A549 (cell line): ENCODE results near the gene TMEM167A. TPM values are rescaled to one million over a fixed set of nuclear protein-coding genes. Genes with fewer than 3 reads are reported as not detected.

ENCODE experiments used
- ATAC-seq, 2 experiments: fragments of 200-7000 bp in 1 of 2; fragments of >200 bp in 1 of 2; cut with Nextera tagmentation in 1 of 2; cut with Tn5 transposase in 1 of 2; 3 replicates each; pipeline versions ENCODE4 v1.8.0 to v1.9.1; 2018 to 2020; ENCODE audit warnings: mild to moderate bottlenecking in 1 of 2, moderate library complexity in 1 of 2
- CTCF ChIA-PET: fragments of 300-600 bp; sonication (Branson Sonifier 250); formaldehyde crosslinking; extraction: SDS; loops from one replicate; lab custom pipeline; 2021; ENCODE audit warnings: antibody characterized with exemption, inconsistent platforms; lab: Yijun Ruan, JAX
- POLR2A ChIA-PET: fragments of 350-600 bp; formaldehyde crosslinking; extraction: SDS; loops from one replicate; lab custom pipeline; 2021; ENCODE audit warnings: antibody characterized with exemption, inconsistent platforms; lab: Yijun Ruan, JAX
- DNase-seq, 2 experiments: peaks; one replicate each; pipeline versions ENCODE4 v3.0.0 to v3.0.0-alpha.2; 2011 to 2016; ENCODE audit warnings: low read depth in 1 of 2, low spot score in 1 of 2
- FAIRE-seq: peaks from 2 replicates; lab custom pipeline; 2011; peaks lifted over from hg19 to GRCh38; lab: Jason Lieb, UNC
- H3K27ac ChIP-seq, 2 experiments: fragments of >200 bp; sonication (Bioruptor Twin); formaldehyde crosslinking; 3 replicates each; pipeline ENCODE4 v1.5.1; 2016 to 2017
- H3K4me1 ChIP-seq: fragments of >200 bp; sonication (Bioruptor Twin); formaldehyde crosslinking; 3 replicates; pipeline ENCODE4 v1.6.1; 2016
- H3K4me2 ChIP-seq: fragments of >200 bp; sonication (Bioruptor Twin); formaldehyde crosslinking; 3 replicates; pipeline ENCODE4 v1.6.1; 2016
- H3K4me3 ChIP-seq: fragments of >200 bp; sonication (Bioruptor Twin); formaldehyde crosslinking; 3 replicates; pipeline ENCODE4 v1.5.1; 2016
- H3K9me3 ChIP-seq: fragments of >200 bp; sonication (Bioruptor Twin); formaldehyde crosslinking; 3 replicates; pipeline ENCODE4 v1.6.1; 2016
- CBX2 ChIP-seq: fragments of 200-600 bp; sonication (generic); IDR thresholded peaks from 2 replicates; pipeline ENCODE4 v1.6.1; 2016; ENCODE audit warnings: low read depth, mild to moderate bottlenecking, borderline replicate concordance
- CBX8 ChIP-seq: fragments of 200-600 bp; sonication (generic); IDR thresholded peaks from 2 replicates; pipeline ENCODE4 v1.6.1; 2016
- CHD2 ChIP-seq: fragments of 150-350 bp; IDR thresholded peaks from 2 replicates; pipeline ENCODE4 v1.6.1; 2014; ENCODE audit warnings: low read length; ENCODE audit not compliant: partially characterized antibody
- EHF ChIP-seq: fragments of 250-450 bp; sonication (Bioruptor Pico); IDR thresholded peaks from 2 replicates; pipeline ENCODE4 v1.5.0; 2020; ENCODE audit warnings: mild to moderate bottlenecking
- EHMT2 ChIP-seq: fragments of 200-600 bp; sonication (generic); IDR thresholded peaks from 2 replicates; pipeline ENCODE4 v1.6.1; 2016; ENCODE audit warnings: antibody characterized with exemption, low read depth, mild to moderate bottlenecking, moderate library complexity
- EP300 ChIP-seq, 2 experiments: fragments of >200 bp; sonication (Bioruptor Twin); formaldehyde crosslinking; IDR thresholded peaks; 2 replicates in 1 of 2; 3 replicates in 1 of 2; pipeline ENCODE4 v1.6.1; 2016 to 2017
- ESRRA ChIP-seq: fragments of 150-350 bp; IDR thresholded peaks from 2 replicates; pipeline ENCODE4 v1.6.1; 2014; ENCODE audit warnings: mild to moderate bottlenecking, low read length, borderline replicate concordance
- FOSB ChIP-seq: fragments of 250-450 bp; sonication (Bioruptor Pico); IDR thresholded peaks from 2 replicates; pipeline ENCODE4 v1.5.0; 2020; ENCODE audit warnings: mild to moderate bottlenecking, moderate library complexity
- FOSL2 ChIP-seq, 2 experiments: fragments of 450-650 bp in 1 of 2; fragments of >200 bp in 1 of 2; sonication (Bioruptor Twin) in 1 of 2; formaldehyde crosslinking; IDR thresholded peaks; 2 replicates each; pipeline versions ENCODE4 v1.5.0 to v1.6.1; 2016 to 2020; ENCODE audit warnings: mild to moderate bottlenecking in 1 of 2, moderate library complexity in 1 of 2
- FOXS1 ChIP-seq: fragments of 250-450 bp; sonication (Bioruptor Pico); IDR thresholded peaks from 2 replicates; pipeline ENCODE4 v1.5.0; 2020; ENCODE audit warnings: mild to moderate bottlenecking, moderate library complexity
- HEYL ChIP-seq: fragments of 250-450 bp; sonication (Bioruptor Pico); IDR thresholded peaks from 2 replicates; pipeline ENCODE4 v1.8.0; 2021; ENCODE audit warnings: mild to moderate bottlenecking, moderate library complexity
- HOXA7 ChIP-seq: fragments of 250-450 bp; sonication (Bioruptor Pico); IDR thresholded peaks from 2 replicates; pipeline ENCODE4 v1.5.0; 2020; ENCODE audit warnings: mild to moderate bottlenecking, moderate library complexity
- JUN ChIP-seq, 2 experiments: fragments of >200 bp; sonication (Bioruptor Twin); formaldehyde crosslinking; IDR thresholded peaks; 2 replicates in 1 of 2; 3 replicates in 1 of 2; pipeline ENCODE4 v1.6.1; 2016 to 2017
- KDM1A ChIP-seq: fragments of 200-600 bp; sonication (generic); IDR thresholded peaks from 2 replicates; pipeline ENCODE4 v1.6.1; 2016; ENCODE audit warnings: low read depth, mild to moderate bottlenecking
- NPAS2 ChIP-seq: fragments of 250-450 bp; sonication (Bioruptor Pico); IDR thresholded peaks from 2 replicates; pipeline ENCODE4 v1.8.0; 2022; ENCODE audit warnings: mild to moderate bottlenecking, moderate library complexity, borderline replicate concordance
- NR3C1 ChIP-seq: fragments of >200 bp; sonication (Bioruptor Twin); formaldehyde crosslinking; IDR thresholded peaks from 3 replicates; pipeline ENCODE4 v1.6.1; 2017
- POLR2A ChIP-seq: IDR thresholded peaks from 2 replicates; pipeline ENCODE4 v1.6.1; 2012; ENCODE audit warnings: mild to moderate bottlenecking, low read length
- POLR2AphosphoS2 ChIP-seq: conservative IDR thresholded peaks from 2 replicates; pipeline ENCODE4 v1.6.1; 2012; ENCODE audit warnings: low read length, improper control_type of control experiment, inconsistent platforms
- RAD21 ChIP-seq, 2 experiments: fragments of >200 bp in 1 of 2; sonication (Bioruptor Twin) in 1 of 2; formaldehyde crosslinking in 1 of 2; IDR thresholded peaks in 1 of 2; conservative IDR thresholded peaks in 1 of 2; 2 replicates in 1 of 2; 3 replicates in 1 of 2; pipeline ENCODE4 v1.6.1; 2012 to 2018; ENCODE audit warnings: inconsistent platforms in 1 of 2
- RARB ChIP-seq: fragments of 250-450 bp; sonication (Bioruptor Pico); IDR thresholded peaks from 2 replicates; pipeline ENCODE4 v1.8.0; 2021; ENCODE audit warnings: mild to moderate bottlenecking, moderate library complexity
- RCOR1 ChIP-seq: fragments of 150-350 bp; IDR thresholded peaks from 2 replicates; pipeline ENCODE4 v1.6.1; 2014; ENCODE audit warnings: antibody characterized with exemption, low read length, low read depth
- ZFP36 ChIP-seq: fragments of 450-650 bp; IDR thresholded peaks from 2 replicates; pipeline ENCODE4 v1.6.1; 2014; ENCODE audit warnings: borderline replicate concordance; ENCODE audit not compliant: partially characterized antibody
- ZNF302 ChIP-seq: fragments of 250-450 bp; sonication (Bioruptor Pico); IDR thresholded peaks from 2 replicates; pipeline ENCODE4 v1.9.0; 2021; ENCODE audit warnings: inconsistent platforms, mild to moderate bottlenecking, moderate library complexity
- WGBS: methylation state at CpG from one replicate; pipeline ENCODE4 v1.1.6; 2017; ENCODE audit errors: missing lambda C conversion rate; 5-methylcytosine and 5-hydroxymethylcytosine counted together
- polyA plus RNA-seq, 4 experiments: library from polyadenylated mRNA; depleted of rRNA in 3 of 4; stranded (reverse); fragments of >200 nt; fragmentation: RNase III in 1 of 4; extraction: RNeasy Plus Mini Kit Qiagen cat#74134 plus additional on column Dnase treatment in 1 of 4; gene quantifications; 2 replicates in 3 of 4; 3 replicates in 1 of 4; pipeline ENCODE4 v1.2.3, GENCODE V29; 2011 to 2017
- TF ChIP-seq, protein P1 (sequence below): fragments of 200-600 bp; sonication (generic); IDR thresholded peaks from 2 replicates; pipeline ENCODE4 v1.6.1; 2016; ENCODE audit warnings: antibody characterized with exemption, mild to moderate bottlenecking, moderate library complexity
- TF ChIP-seq, protein P2 (sequence below): fragments of 450-650 bp; IDR thresholded peaks from 2 replicates; pipeline ENCODE4 v1.6.1; 2014; ENCODE audit warnings: antibody characterized with exemption

Gene TMEM167A
- polyA plus RNA-seq, 2 of the 4 experiments (the other 2 are of a cell fraction) = 56.2 to 136 TPM

DNA sequence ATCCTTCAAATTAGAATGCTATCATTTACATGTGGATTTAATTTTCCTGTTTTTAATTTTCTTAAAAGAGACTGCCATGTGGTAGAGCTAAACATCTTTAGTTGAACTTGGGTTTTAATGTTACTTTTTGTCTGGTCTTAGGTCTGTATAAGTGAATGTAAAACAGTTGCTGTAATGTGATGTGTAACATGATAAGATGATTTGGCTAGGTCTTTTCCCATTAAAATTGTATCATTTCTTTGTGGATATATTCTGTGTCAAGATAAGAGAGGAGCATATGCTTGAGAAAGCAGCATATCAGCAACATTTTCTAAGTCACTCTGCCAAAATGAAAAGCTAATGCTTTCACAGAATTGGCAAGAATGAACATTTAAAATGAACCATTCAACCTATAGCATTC lies 18.5 kb downstream of the TMEM167A start (continued):
- TF ChIP-seq, protein P1, sequence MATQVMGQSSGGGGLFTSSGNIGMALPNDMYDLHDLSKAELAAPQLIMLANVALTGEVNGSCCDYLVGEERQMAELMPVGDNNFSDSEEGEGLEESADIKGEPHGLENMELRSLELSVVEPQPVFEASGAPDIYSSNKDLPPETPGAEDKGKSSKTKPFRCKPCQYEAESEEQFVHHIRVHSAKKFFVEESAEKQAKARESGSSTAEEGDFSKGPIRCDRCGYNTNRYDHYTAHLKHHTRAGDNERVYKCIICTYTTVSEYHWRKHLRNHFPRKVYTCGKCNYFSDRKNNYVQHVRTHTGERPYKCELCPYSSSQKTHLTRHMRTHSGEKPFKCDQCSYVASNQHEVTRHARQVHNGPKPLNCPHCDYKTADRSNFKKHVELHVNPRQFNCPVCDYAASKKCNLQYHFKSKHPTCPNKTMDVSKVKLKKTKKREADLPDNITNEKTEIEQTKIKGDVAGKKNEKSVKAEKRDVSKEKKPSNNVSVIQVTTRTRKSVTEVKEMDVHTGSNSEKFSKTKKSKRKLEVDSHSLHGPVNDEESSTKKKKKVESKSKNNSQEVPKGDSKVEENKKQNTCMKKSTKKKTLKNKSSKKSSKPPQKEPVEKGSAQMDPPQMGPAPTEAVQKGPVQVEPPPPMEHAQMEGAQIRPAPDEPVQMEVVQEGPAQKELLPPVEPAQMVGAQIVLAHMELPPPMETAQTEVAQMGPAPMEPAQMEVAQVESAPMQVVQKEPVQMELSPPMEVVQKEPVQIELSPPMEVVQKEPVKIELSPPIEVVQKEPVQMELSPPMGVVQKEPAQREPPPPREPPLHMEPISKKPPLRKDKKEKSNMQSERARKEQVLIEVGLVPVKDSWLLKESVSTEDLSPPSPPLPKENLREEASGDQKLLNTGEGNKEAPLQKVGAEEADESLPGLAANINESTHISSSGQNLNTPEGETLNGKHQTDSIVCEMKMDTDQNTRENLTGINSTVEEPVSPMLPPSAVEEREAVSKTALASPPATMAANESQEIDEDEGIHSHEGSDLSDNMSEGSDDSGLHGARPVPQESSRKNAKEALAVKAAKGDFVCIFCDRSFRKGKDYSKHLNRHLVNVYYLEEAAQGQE = no peak

DNA sequence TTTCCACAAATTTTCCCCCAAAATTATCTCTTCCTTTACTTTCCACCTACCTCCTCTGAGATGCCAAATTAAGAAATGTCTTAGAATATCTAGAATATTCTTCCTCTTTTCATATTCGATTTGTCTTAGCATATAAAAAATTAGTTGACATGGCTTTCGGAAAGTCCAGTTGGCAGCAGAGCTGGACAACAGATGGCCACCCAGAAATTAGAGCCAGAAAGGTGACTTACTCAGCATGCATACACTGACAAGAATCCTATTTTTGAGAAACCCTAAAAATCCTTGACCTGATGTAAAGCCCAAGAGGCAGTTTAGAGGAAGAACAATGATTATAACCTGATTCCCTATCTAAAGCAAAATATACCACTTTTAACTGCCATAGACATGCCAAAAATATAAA lies 22.0 kb downstream of the TMEM167A start:
- 88% methylated on average over 2 of the region's 2 CpGs for WGBS
- ChIA-PET CTCF (interaction anchor here (0.5 to 1.2 kb wide), 2 partner anchors 396 to 702 kb away, joined by 3 read pairs; no protein-coding TSS in a partner anchor), POLR2A (no interaction called here)
- H3K27ac ChIP-seq = no peak overlapping the region
- no peak for DNase-seq
- no peaks in the 10 kb centered on the region for H3K4me1 ChIP-seq
- H3K9me3 ChIP-seq = no peaks in the 10 kb centered on the region
- TF ChIP-seq EHF (CRISPR knock-in tag) (no peak), ZFP36 (no peak), NR3C1 (no peak), FOXS1 (CRISPR knock-in tag) (no peak), EP300 (IDR thresholded peaks at IDR 0.05) (no peak), CBX8 (no peak), EHMT2 (no peak)
- ATAC-seq = no peak
- no peak overlapping the region for H3K4me3 ChIP-seq
- FAIRE-seq = no peak
- no peak overlapping the region for H3K4me2 ChIP-seq

DNA sequence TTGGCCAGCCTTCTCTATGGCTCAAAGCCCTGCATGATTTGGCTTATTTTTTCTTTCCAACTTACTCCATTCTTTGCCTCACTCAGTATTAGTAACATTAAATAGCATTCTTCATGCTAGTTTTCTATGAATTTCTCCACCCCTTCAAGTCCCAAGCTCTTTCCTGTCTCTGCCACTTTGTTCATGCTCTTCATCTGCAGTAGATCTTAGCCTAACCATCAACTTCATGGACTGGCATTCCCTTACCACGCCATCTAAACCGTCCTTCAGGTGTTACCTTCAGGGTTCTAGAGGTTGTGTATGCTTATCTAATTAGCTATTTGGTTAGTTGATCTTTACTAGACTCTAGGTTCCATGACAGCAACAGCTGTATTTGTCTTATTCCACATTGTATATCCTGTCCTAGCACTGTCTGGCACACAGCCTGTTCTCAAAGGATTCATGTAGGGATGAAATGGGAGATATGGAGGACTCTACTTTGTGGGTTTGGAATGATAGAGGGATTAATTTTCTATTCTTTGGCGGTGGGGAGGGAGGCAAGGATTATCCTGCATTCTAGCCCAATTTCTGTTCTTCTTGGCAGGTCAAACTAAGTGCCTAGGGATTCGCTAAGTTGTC lies 26.4 kb downstream of the TMEM167A start:
- Histone ChIP-seq H3K4me2 (no peak overlapping the region), H3K4me1 (no peaks in the 10 kb centered on the region), H3K27ac (no peak overlapping the region), H3K9me3 (no peaks in the 10 kb centered on the region), H3K4me3 (no peak overlapping the region)
- ATAC-seq = no peak
- POLR2A ChIA-PET = no interaction called here
- CTCF ChIA-PET = interaction anchor here (1.0 kb wide), 1 partner anchor 151 kb away, joined by 3 read pairs; no protein-coding TSS in a partner anchor
- no peak for DNase-seq
- no peak for FAIRE-seq
- TF ChIP-seq POLR2A = no peak
- no peak for TF ChIP-seq RAD21 (conservative IDR thresholded peaks at IDR 0.05 in 1 of 2, IDR thresholded peaks at IDR 0.05 in 1 of 2)
- TF ChIP-seq JUN (IDR thresholded peaks at IDR 0.05) = no peak
- no peak for TF ChIP-seq ZNF302
- no peak for TF ChIP-seq FOSB (CRISPR knock-in tag)
- 94% methylated on average over 4 of the region's 4 CpGs for WGBS

DNA sequence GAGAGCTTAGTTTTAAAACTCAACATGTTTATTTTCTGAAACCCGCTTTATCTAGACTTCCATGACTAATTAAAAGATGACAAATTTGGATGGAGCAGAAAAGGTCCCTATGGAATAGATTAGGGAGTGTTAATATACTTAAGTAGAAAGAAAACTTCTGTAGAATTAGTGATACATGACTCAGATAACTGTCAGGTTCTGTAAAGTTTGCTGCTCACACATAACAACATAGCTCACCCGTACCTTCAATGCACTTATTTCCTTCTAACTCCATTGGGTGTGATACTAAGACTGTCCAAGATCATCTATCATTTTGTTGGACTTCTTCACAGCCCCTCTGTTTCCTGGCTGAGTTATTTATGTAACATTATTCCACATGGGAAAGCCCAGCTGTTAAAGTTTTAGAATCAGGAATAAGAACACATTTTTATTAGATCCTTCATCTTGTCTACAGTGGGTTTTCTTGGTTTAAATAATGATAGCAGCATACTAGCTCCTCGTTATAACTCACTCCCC lies 27.8 kb downstream of the TMEM167A start:
- WGBS = 96% methylated on average over 3 of the region's 3 CpGs
- POLR2A ChIA-PET = no interaction called here

More for the DNA sequence above, 27.8 kb downstream of the TMEM167A start:
- TF ChIP-seq NPAS2 (CRISPR knock-in tag) = no peak
- no peak for TF ChIP-seq CHD2
- TF ChIP-seq FOSL2 (IDR thresholded peaks at IDR 0.05) = no peak
- no peak for TF ChIP-seq FOSL2 (CRISPR knock-in tag; IDR thresholded peaks at IDR 0.05)
- TF ChIP-seq RARB (CRISPR knock-in tag) = no peak
- TF ChIP-seq ESRRA = no peak
- no peak for TF ChIP-seq POLR2AphosphoS2
- no peak for TF ChIP-seq HOXA7 (CRISPR knock-in tag)
- TF ChIP-seq RCOR1 = no peak
- TF ChIP-seq KDM1A = no peak
- no peak for TF ChIP-seq CBX2
- no peak for TF ChIP-seq HEYL (CRISPR knock-in tag)
- TF ChIP-seq, protein P2, sequence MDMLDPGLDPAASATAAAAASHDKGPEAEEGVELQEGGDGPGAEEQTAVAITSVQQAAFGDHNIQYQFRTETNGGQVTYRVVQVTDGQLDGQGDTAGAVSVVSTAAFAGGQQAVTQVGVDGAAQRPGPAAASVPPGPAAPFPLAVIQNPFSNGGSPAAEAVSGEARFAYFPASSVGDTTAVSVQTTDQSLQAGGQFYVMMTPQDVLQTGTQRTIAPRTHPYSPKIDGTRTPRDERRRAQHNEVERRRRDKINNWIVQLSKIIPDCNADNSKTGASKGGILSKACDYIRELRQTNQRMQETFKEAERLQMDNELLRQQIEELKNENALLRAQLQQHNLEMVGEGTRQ = no peak
- Histone ChIP-seq H3K4me2 (no peak overlapping the region), H3K27ac (no peak overlapping the region), H3K9me3 (no peaks in the 10 kb centered on the region), H3K4me3 (no peak overlapping the region), H3K4me1 (no peaks in the 10 kb centered on the region)
- no peak for FAIRE-seq
- CTCF ChIA-PET = no interaction called here
- DNase-seq = no peak
- no peak for ATAC-seq
